ENCODE data around the gene CCDC106.

Gene CCDC106

DNA sequence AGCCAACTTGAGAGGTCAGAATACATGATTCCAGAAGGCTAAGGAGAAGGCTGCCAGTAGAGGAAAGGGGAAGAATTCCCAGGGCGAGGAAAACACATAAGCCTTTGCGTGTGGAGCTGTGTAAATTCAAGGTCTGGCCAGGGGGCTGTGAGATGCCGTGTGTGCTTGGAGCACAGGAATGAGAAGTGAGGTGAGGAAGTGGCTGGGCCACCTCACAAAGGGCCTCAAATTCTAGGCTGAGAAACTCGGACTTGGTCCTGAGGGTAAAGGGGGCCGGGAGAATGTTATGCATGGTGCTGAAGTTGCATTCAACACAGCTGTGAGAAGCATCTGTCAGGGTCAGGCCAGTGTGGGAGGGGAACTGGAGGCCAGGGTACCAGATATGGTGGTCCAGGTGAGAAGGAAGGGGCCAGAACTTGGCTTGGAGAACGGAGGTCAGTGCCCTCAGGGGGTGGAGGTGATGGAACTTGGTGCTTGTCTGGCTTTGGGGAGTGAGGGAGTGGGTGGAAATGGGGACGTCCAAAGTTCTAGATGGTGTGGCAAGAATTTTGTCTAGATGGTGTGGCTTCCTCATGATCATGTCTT, 12.1 kb upstream of the CCDC106 start:
- no peak for DNase-seq (ENCODE audit: low read depth)
- no peak for TF ChIP-seq CTCF (conservative IDR thresholded peaks at IDR 0.05; ENCODE audit: control insufficient read depth, insufficient read depth, low read depth, low read length)
- H3K4me3 ChIP-seq (ENCODE audit: control insufficient read depth, low read depth, low read length) = peak overlapping the region; percentile 87

- no peak for TF ChIP-seq CTCF (conservative IDR thresholded peaks at IDR 0.05; ENCODE audit: control insufficient read depth, insufficient read depth, low read depth, low read length)
- no peak for DNase-seq (ENCODE audit: low read depth)
- no peak overlapping the region for H3K4me3 ChIP-seq (ENCODE audit: control insufficient read depth, low read depth, low read length)
Measured at GRCh38 chr19:55636723-55637122, 11.3 kb upstream of the CCDC106 start.

DNA sequence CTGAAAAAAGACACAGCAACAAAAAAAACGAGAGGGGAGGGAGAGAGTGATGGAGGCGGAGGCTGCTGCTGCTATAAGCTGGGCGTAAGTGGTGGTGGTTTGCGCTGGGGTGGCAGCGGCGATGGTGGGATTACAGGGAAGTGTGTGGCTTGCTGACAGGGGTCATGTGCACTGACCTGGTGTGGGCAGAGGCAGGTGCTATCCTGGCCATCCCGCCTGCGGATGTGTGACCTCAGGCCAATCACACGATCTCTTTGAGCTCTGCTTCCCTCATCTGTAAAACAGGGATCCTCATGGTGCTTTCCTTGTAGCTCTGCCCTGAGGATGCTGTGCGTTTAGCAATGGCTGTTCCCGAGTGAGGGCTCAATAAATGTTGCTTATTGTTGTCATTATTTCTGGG, 10.5 kb upstream of the CCDC106 start:
- no peak overlapping the region for H3K4me3 ChIP-seq (ENCODE audit: control insufficient read depth, low read depth, low read length)
- TF ChIP-seq CTCF (conservative IDR thresholded peaks at IDR 0.05; ENCODE audit: control insufficient read depth, insufficient read depth, low read depth, low read length) = no peak
- DNase-seq (ENCODE audit: low read depth) = no peak

DNA sequence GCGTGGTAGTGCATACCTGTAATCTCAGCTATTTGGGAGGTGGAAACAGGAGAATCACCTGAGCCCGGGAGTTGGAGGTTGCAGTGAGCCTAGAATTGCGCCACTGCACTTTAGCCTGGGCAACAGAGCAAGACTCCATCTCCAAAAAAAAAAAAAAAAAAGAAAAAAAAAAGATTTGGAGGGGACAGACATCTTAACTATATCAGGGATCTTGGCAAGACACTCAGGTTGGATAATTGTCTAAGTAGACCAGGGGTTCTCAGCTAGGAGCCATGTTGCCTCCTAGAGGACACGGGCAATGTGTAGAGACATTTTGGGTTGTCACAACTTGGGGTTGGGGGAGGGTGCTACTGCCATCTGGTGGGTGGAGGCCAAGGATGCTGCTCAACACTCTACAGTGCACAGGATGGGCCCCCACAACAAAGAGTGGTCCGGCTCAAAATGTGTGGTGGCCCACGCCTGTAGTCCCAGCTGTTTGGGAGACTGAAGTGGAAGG, 9.1 kb upstream of the CCDC106 start:
- TF ChIP-seq CTCF (conservative IDR thresholded peaks at IDR 0.05; ENCODE audit: control insufficient read depth, insufficient read depth, low read depth, low read length) = peak; percentile 48
- no peak overlapping the region for H3K4me3 ChIP-seq (ENCODE audit: control insufficient read depth, low read depth, low read length)
- peak; percentile 57 for DNase-seq (ENCODE audit: low read depth)

GRCh38 chr19:55640043-55640576, 7.9 kb upstream of the CCDC106 start:
- peak overlapping the region; percentile 38 for H3K4me3 ChIP-seq (ENCODE audit: control insufficient read depth, low read depth, low read length)
- peak; percentile 28 for TF ChIP-seq CTCF (conservative IDR thresholded peaks at IDR 0.05; ENCODE audit: control insufficient read depth, insufficient read depth, low read depth, low read length)
- peak; percentile 73 for DNase-seq (ENCODE audit: low read depth)

- DNase-seq (ENCODE audit: low read depth) = peak; percentile 72
- TF ChIP-seq CTCF (conservative IDR thresholded peaks at IDR 0.05; ENCODE audit: control insufficient read depth, insufficient read depth, low read depth, low read length) = no peak
- peak within 1 kb of the TSS; percentile 75 for H3K4me3 ChIP-seq (ENCODE audit: control insufficient read depth, low read depth, low read length)
Measured at GRCh38 chr19:55640577-55641425, 7.2 kb upstream of the CCDC106 start, which contains the start of gene ZNF580. Gene ZNF580, plus strand, starts transcription at chr19:55641002. Its CDS starts 1,507 bp downstream, at chr19:55642509.
